Measurements from ENCODE around the gene GJA3. TPM values are rescaled to one million over a fixed set of nuclear protein-coding genes. Genes with fewer than 3 reads are reported as not detected.

Gene GJA3
- total and polyA plus RNA-seq, 9 of the 15 experiments (the other 6 are each of a cell fraction or from before 2014, with no cell fraction given), result 0.03 to 0.13 (median 0.04) TPM; not detected in 4

GRCh38 chr13:20159646-20160305 lies 1.1 kb downstream of the GJA3 start:
- Histone ChIP-seq H3K79me2 (ENCODE audit: control insufficient read depth, insufficient read depth, low read length) (no peaks in the 10 kb centered on the region), H4K20me1 (replicated peaks; ENCODE audit: control insufficient read depth, insufficient read depth, low read length) (no peaks in the 10 kb centered on the region), H3K36me3 (ENCODE audit: control insufficient read depth, insufficient read depth, low read length) (no peaks in the 10 kb centered on the region), H3K9me3 (replicated peaks; ENCODE audit: control insufficient read depth, insufficient read depth, low read depth, low read length) (no peaks in the 10 kb centered on the region), H3K4me2 (ENCODE audit: insufficient read depth, low read length) (peak overlapping the region; percentile 63; the same call in 1 of the 2 replicates), H3K27ac (ENCODE audit: extremely low read depth, low read depth, low read length) (no peak overlapping the region), H3K9ac (ENCODE audit: insufficient read depth in 1 of 2, low read depth in 2 of 2, low read length in 2 of 2) (no peak overlapping the region), H3K4me3 (no peak overlapping the region), H3K27me3 (ENCODE audit: control insufficient read depth in 2 of 2, insufficient read depth in 2 of 2, low read length in 2 of 2) (peaks cover 0 to 2% of the 10 kb centered on the region in 2 experiments; a peak in 2 of 5 replicates), H3K9me1 (ENCODE audit: control insufficient read depth, insufficient read depth, low read length) (no peaks in the 10 kb centered on the region), H2AFZ (ENCODE audit: low read depth, low read length) (no peak overlapping the region), H3K4me1 (replicated peaks in 1 of 2; ENCODE audit: control insufficient read depth in 2 of 2, insufficient read depth in 2 of 2, low read length in 2 of 2) (peaks cover 0 to 13% of the 10 kb centered on the region in 2 experiments; a peak in 3 of 5 replicates)
- TF ChIP-seq ZNF354B (CRISPR knock-in tag; IDR thresholded peaks at IDR 0.05), result no peak
- peak; percentile 98 for TF ChIP-seq CBX2 (IDR thresholded peaks at IDR 0.05; ENCODE audit: insufficient read depth, low read length, poor library complexity, severe bottlenecking)
- 0 out of 2 replicates have a peak, but pooled peaks have one; percentile 1 for TF ChIP-seq ZNF316 (IDR thresholded peaks at IDR 0.05)
- peak; percentile 81 for TF ChIP-seq CBX8 (IDR thresholded peaks at IDR 0.05; ENCODE audit: borderline replicate concordance, extremely low read depth, low read depth, low read length, poor library complexity, severe bottlenecking)
- TF ChIP-seq GATAD2A (IDR thresholded peaks at IDR 0.05), result no peak
- no peak for TF ChIP-seq E2F4 (CRISPR knock-in tag; IDR thresholded peaks at IDR 0.05; ENCODE audit: low read depth)
- DNase-seq (ENCODE audit: extremely low read depth in 1 of 4, low spot score in 3 of 4) (no peak), ATAC-seq (no peak), FAIRE-seq (no peak)
- CTCF ChIA-PET (ENCODE audit: low intra/inter-chr PET ratio), result no interaction called here
- POLR2A ChIA-PET, result no interaction called here
- intact Hi-C loops (cut with micrococcal nuclease) (no loop called here), in situ Hi-C loops (cut with MboI) (loop anchor here (10.0 kb wide), 1 partner anchor 175 kb away; no protein-coding TSS in a partner anchor)
- WGBS (ENCODE audit: insufficient coverage, low coverage, missing lambda C conversion rate), result 4% methylated on average over 16 of the region's 18 CpGs
- no TSS peak for BruUV-seq (replicated peaks)
